Kidney epithelial cell (primary cell): ENCODE data around the gene CDK17. TPM values are rescaled to one million over a fixed set of nuclear protein-coding genes. Genes with fewer than 3 reads are reported as not detected.

ENCODE experiments used
- DNase-seq: peaks from one replicate; pipeline ENCODE4 v3.0.0-alpha.2; 2010; ENCODE audit warnings: low read depth
- H3K27me3 ChIP-seq: 2 replicates; pipeline ENCODE4 v1.6.0; 2011; ENCODE audit warnings: low read length; ENCODE audit not compliant: control insufficient read depth, insufficient read depth
- H3K36me3 ChIP-seq: 2 replicates; pipeline ENCODE4 v1.5.1; 2011; ENCODE audit warnings: low read length; ENCODE audit not compliant: control insufficient read depth, insufficient read depth
- H3K4me3 ChIP-seq: 2 replicates; pipeline ENCODE4 v1.5.1; 2011; ENCODE audit warnings: low read depth, mild to moderate bottlenecking, control low read depth, low read length
- total RNA-seq: library from RNA; depleted of rRNA; stranded (reverse); fragments of >200 nt; gene quantifications from 2 replicates; pipeline ENCODE4 v1.2.3, GENCODE V29; 2015
- TF ChIP-seq, protein P1 (sequence below): IDR thresholded peaks from 2 replicates; pipeline ENCODE4 v1.5.1; 2011; ENCODE audit warnings: mild to moderate bottlenecking, moderate library complexity, low read length, control low read depth, inconsistent platforms; ENCODE audit not compliant: insufficient read depth, poor library complexity, severe bottlenecking

CDK17 gene
- total RNA-seq, 1 donor from 2014 or later: 46.4 TPM

DNA sequence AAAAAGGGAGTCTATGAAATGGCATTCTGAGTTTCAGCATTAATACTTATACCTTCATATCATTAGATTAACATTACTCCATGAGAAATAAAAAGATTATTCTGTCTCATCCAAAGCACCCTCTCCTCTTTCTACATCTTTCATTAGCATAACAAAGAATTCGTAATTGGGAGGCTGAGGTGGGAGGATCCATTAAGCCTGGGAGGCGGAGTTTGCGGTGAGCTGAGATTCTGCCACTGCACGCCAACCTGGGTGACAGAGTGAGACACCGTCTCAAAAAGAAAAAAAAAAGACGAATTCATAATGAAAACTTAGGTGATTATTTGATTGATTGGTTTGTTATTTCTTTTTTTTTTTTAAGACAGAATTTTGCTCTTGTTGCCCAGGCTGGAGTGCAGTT lies 1.8 kb upstream of the CDK17 start:
- Histone ChIP-seq H3K27me3 (no peaks in the 10 kb centered on the region), H3K4me3 (no peak overlapping the region), H3K36me3 (no peaks in the 10 kb centered on the region)
- DNase-seq: no peak
- TF ChIP-seq, protein P1, sequence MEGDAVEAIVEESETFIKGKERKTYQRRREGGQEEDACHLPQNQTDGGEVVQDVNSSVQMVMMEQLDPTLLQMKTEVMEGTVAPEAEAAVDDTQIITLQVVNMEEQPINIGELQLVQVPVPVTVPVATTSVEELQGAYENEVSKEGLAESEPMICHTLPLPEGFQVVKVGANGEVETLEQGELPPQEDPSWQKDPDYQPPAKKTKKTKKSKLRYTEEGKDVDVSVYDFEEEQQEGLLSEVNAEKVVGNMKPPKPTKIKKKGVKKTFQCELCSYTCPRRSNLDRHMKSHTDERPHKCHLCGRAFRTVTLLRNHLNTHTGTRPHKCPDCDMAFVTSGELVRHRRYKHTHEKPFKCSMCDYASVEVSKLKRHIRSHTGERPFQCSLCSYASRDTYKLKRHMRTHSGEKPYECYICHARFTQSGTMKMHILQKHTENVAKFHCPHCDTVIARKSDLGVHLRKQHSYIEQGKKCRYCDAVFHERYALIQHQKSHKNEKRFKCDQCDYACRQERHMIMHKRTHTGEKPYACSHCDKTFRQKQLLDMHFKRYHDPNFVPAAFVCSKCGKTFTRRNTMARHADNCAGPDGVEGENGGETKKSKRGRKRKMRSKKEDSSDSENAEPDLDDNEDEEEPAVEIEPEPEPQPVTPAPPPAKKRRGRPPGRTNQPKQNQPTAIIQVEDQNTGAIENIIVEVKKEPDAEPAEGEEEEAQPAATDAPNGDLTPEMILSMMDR: no peak

DNA sequence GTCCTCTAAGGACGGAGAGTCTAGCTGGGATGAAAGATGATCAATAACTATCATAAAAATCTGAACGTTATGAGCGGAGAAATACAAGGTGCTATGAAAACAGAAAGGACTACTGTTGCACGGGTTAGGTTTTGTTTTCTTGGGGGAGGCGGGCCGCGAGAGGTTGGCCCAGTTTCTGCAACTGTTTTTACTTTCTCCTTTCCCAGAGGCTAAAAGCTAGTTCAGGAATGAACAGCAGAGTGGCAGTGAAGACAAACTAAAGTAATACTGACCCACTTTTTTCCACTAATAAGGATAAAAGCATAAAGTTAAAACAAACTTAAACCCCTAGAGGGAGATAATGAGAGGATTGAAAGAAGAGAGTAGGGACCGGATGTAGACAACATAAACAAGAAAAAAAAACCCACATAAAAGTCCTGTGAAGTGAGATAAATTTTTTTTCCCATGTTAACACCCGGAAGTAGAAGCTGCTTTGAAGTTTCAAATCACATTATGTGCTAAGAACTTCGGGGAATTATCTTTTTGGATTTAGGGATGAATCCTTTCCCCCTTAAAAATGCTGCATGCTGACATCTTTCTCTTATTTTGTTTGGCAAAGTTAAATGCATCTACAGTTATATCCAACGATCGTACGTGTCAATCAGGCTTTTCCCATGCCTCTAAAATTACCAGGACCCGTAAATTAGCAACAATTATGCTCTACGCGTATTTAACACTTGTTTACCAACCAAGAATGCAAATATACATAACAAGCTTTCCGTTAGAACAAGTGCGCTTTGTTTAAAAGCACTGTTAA lies 1.0 kb upstream of the CDK17 start:
- Histone ChIP-seq H3K27me3 (no peaks in the 10 kb centered on the region), H3K36me3 (no peaks in the 10 kb centered on the region), H3K4me3 (peak overlapping the region; percentile 95)
- peak; percentile 61 for DNase-seq
- TF ChIP-seq, protein P1: peak; percentile 42

DNA sequence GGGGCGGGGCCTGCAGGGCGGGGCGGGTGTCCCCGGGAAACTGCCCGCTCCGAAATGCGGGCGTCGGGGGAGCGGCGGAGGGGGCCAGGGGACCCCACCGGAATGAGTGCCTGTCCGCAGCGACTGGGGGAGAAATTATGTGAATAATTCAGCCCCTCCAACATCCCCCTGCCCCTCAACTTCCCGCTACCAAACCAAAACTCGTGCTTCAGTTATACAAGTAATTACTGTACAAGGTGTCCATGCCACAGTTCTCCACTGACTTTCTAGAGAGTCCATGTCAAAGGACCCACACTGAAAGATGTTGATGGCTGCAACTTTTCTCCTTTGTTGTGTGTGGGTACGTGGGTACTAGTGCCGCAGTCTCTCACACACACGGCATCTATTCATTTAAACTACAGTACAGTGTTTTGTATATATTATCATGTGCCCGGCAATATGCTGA lies 414 bp upstream of the CDK17 start:
- DNase-seq: no peak

DNA sequence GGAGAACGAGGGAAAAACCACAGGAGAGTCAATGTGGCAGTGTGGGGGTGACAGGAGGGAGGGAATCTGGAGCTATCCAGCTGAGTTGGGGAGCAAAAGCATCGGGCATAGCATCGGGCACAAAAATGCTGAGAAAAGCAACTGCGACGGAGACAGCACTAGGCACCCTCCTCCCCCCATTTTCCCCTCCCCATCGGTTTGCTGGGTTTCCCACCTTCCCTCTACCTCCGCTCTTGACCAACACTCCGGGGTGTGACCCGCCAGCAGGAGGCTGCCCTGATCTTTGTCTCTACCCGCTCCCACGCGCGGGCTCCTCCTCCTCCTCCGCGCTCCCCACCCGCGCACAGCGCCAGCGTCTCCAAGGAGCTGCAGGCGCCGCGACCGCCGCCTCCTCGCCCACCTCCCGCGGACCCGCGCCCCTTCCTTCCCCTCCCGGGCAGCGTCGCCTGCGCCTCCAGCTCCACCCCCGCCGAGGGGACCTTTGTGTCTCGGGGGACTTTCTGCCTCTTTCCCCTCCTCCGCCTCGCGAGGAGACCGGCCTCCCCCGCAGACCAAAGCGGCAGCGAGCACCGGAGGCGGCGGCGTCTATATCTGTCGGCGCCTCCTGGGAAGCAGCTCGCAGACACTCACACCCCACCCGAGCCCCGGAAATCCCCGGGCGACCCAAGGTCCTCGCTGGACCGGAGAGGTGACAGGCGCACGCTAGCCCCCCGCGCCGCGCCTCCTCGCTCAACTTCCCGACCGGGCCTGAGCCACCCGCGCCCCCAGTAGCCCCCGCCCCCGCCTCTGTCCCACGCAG lies 920 bp downstream of the CDK17 start:
- peak overlapping the region; percentile 95 for H3K4me3 ChIP-seq
- no peak for DNase-seq
- no peaks in the 10 kb centered on the region for H3K36me3 ChIP-seq
- TF ChIP-seq, protein P1: peak; percentile 29
- no peaks in the 10 kb centered on the region for H3K27me3 ChIP-seq

More for the DNA sequence above, 414 bp upstream of the CDK17 start:
- TF ChIP-seq, protein P1: no peak
- no peaks in the 10 kb centered on the region for H3K27me3 ChIP-seq
- no peaks in the 10 kb centered on the region for H3K36me3 ChIP-seq
- peak overlapping the region; percentile 95 for H3K4me3 ChIP-seq

- Histone ChIP-seq H3K4me3 (peak overlapping the region; percentile 95), H3K36me3 (no peaks in the 10 kb centered on the region), H3K27me3 (no peaks in the 10 kb centered on the region)
- no peak for DNase-seq
- TF ChIP-seq, protein P1: no peak
Observed at GRCh38 chr12:96398424-96399119, 1.7 kb downstream of the CDK17 start.
